ENCODE data around the gene HSD11B1L. TPM values are rescaled to one million over a fixed set of nuclear protein-coding genes. Genes with fewer than 3 reads are reported as not detected.

HSD11B1L gene
- total RNA-seq, 4 donors from 2014 or later: 7.5 to 23.7 (median 11.6) TPM

DNA sequence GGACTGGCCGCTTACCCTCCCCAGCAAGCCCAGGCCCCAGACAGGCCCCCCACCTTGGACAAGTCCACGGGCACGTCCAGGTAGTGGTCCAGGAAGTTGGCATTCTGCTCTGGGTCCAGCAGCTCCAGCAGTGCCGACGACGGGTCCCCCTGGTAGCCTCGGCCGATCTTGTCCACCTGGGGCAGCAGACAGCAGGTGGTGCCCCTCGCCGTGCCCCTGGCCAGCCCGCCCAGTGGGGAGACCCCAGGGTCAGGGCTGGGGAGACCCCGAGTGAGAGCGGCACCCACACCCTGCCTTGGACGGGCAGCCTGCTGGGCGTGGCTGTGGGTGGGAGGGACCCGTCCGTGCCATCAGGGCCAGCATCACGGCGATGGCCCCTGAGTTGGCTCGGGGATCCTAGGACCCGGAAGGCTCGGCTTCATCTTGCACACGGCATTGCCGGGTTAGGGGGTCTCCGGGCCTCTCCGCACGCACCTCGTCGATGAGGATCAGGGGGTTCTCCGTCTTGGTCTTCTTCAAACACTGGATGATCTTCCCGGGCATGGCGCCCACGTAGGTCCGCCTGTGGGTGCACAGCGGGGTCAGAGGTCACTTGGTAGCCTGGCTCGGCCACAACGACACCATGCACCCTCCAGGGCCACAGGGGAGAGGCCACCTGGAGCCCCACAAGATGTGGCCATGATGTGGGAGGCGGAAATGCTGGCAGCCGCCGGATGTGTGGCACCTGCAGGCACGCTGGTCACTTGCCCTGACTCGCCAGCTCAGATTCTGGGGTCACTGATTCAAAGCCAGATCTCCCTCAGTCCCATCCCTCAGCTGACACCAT, 15.6 kb downstream of the HSD11B1L start:
- WGBS, 2 donors: 78 to 82% methylated on average over 32 to 37 of the region's 42 CpGs
- no peak for DNase-seq (ENCODE audit: low spot score in 2 of 2)
- TF ChIP-seq POLR2A (IDR thresholded peaks at IDR 0.05): no peak
- TF ChIP-seq, protein P1, sequence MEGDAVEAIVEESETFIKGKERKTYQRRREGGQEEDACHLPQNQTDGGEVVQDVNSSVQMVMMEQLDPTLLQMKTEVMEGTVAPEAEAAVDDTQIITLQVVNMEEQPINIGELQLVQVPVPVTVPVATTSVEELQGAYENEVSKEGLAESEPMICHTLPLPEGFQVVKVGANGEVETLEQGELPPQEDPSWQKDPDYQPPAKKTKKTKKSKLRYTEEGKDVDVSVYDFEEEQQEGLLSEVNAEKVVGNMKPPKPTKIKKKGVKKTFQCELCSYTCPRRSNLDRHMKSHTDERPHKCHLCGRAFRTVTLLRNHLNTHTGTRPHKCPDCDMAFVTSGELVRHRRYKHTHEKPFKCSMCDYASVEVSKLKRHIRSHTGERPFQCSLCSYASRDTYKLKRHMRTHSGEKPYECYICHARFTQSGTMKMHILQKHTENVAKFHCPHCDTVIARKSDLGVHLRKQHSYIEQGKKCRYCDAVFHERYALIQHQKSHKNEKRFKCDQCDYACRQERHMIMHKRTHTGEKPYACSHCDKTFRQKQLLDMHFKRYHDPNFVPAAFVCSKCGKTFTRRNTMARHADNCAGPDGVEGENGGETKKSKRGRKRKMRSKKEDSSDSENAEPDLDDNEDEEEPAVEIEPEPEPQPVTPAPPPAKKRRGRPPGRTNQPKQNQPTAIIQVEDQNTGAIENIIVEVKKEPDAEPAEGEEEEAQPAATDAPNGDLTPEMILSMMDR (IDR thresholded peaks at IDR 0.05): no peak
- TF ChIP-seq EP300 (IDR thresholded peaks at IDR 0.05): no peak
- Histone ChIP-seq H3K4me3 (no peak overlapping the region), H3K9me3 (no peaks in the 10 kb centered on the region), H3K36me3 (peaks cover 3 to 100% (median 45%) of the 10 kb centered on the region in 3 donors), H3K27me3 (no peaks in the 10 kb centered on the region), H3K27ac (no peak overlapping the region), H3K4me1 (peaks cover 0 to 21% (median 10%) of the 10 kb centered on the region in 4 donors)

DNA sequence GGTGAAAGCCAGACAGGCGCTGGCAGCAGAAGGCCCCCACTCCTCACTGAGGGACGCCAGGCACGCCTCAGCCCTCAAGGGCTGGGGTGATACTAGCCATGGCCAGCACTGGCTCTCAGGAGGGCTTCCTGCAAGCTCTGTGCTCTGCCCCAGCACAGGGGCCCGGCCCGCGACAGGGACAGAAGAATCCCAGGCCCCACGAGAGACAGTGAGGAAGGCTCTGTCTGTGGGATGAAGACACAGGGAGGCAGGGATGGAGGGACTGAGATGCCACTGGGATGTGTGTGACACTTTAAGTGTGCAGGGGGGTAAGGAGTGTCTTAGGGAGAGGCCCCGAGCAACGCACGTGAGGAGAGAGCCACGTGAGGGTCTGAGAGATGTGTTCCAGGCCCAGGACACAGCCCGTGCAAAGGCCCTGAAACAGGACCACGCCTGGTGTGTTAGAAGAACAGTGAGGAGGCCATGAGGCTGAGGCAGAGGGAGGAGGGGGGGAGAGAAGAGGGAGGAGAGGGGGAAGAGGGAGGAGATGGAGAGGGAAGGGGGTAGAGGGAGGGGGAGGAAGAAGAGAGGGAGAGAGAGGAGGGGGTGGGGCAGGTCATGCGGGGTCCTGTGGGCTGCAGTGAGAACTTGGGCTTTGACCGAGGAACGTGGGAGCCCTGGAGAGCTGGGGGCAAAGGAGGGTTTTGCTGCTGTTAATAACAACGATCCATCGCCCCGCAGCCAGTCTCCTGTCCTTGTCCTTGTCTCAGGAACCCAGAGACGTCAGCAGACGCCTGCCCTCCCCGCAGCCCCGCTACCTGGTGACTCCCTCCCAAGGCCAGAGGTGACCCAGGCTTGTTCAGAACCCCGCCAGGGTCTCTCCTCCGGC, 16.4 kb downstream of the HSD11B1L start:
- no peak for DNase-seq (ENCODE audit: low spot score in 2 of 2)
- no peak overlapping the region for H3K27ac ChIP-seq
- H3K9me3 ChIP-seq: no peaks in the 10 kb centered on the region
- H3K36me3 ChIP-seq: peaks cover 3 to 100% (median 45%) of the 10 kb centered on the region in 3 donors
- H3K4me3 ChIP-seq: no peak overlapping the region
- TF ChIP-seq POLR2A (IDR thresholded peaks at IDR 0.05) (no peak), EP300 (IDR thresholded peaks at IDR 0.05) (no peak)
- TF ChIP-seq, protein P1 (IDR thresholded peaks at IDR 0.05): no peak
- 76% methylated on average over 23 to 24 of the region's 25 CpGs for WGBS, 2 donors
- peaks cover 0 to 13% (median 1%) of the 10 kb centered on the region in 4 donors for H3K4me1 ChIP-seq
- H3K27me3 ChIP-seq: no peaks in the 10 kb centered on the region

DNA sequence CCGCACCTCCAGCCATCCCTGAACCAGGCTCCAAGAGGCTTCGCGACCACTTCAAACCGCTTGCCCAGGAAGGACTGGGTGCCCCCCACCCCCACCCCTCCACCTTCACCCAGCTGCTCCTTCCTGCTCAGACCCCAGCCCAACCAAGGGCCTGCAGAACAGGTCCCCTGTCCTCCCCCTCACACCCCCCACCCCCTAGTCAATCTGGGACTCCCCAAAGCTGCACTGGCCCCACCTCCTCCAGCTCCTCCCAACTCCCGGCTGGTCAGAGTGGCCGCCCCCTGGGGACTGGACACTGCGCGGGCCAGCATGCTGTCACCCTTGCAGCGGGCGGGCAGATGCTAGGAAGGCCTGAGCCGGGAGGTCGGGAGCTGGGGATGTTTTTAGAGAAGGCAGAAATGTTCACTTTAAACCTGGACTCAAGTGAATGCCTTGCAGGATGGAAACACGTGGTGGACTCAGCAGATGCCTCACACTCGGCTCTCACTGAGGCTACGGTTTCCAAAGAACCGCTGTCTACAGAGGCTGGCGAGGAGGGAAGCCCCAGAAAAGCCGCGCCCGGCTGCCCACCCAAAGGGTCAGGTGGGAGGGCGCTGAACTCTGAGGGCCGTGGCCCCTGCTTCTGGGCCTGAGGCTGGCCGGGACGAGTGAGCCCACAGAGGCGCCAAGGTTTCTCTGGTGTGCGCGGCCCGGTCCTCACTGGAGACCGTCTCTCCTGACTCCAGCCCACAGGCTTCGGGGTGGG, 17.2 kb downstream of the HSD11B1L start:
- H3K36me3 ChIP-seq: peaks cover 3 to 94% (median 45%) of the 10 kb centered on the region in 3 donors
- no peak overlapping the region for H3K27ac ChIP-seq
- H3K4me1 ChIP-seq: peaks cover 0 to 6% (median 0%) of the 10 kb centered on the region in 4 donors
- no peak overlapping the region for H3K4me3 ChIP-seq
- no peaks in the 10 kb centered on the region for H3K9me3 ChIP-seq
- WGBS, 2 donors: 68 to 79% methylated on average over 22 to 29 of the region's 30 CpGs
- no peak for TF ChIP-seq EP300 (IDR thresholded peaks at IDR 0.05)
- no peak for TF ChIP-seq POLR2A (IDR thresholded peaks at IDR 0.05)
- TF ChIP-seq, protein P1 (IDR thresholded peaks at IDR 0.05): no peak
- no peaks in the 10 kb centered on the region for H3K27me3 ChIP-seq
- DNase-seq (ENCODE audit: low spot score in 2 of 2): no peak

DNA sequence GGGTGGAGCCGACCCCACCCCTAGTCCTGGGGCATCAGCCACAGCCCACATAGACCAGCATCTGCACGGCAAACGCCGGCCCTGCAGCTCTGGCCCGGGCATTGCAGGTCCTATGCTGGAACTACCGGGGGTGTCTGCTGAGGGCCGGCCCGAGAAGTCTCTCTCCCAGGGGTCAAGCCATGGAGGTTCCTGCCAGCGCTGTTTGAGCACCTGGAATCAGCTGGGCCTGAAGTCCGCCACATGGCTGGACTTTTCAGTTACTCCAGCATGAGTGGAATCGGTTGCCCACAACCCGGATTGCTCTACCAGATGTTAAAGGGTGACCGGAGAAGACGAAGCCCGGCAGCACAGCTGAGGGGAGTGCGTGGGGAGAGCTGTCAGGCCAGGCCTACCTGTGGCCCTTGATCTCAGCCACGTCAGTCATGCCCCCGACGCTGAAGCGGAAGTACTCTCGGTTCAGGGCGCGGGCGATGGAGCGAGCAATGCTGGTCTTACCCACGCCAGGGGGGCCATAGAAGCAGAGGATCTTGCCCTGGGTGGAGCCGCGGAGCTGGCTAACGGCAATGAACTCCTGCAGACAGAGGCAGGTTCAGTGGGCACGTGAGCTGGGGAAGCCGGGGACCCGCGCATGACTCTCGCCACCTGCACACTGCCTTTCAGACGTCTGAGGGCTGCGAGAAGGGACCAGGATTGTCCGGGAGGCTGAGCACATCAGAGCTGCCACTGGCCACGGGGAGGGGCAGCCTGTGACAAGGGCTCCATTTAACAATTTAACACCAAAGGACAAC, 18.0 kb downstream of the HSD11B1L start:
- H3K4me3 ChIP-seq: no peak overlapping the region
- H3K9me3 ChIP-seq: no peaks in the 10 kb centered on the region
- no peak for DNase-seq (ENCODE audit: low spot score in 2 of 2)
- no peaks in the 10 kb centered on the region for H3K4me1 ChIP-seq
- TF ChIP-seq POLR2A (IDR thresholded peaks at IDR 0.05) (no peak), EP300 (IDR thresholded peaks at IDR 0.05) (no peak)
- TF ChIP-seq, protein P1 (IDR thresholded peaks at IDR 0.05): no peak
- no peak overlapping the region for H3K27ac ChIP-seq
- WGBS, 2 donors: 88 to 91% methylated on average over 32 to 38 of the region's 38 CpGs
- H3K36me3 ChIP-seq: peaks cover 2 to 94% (median 44%) of the 10 kb centered on the region in 3 donors
- H3K27me3 ChIP-seq: no peaks in the 10 kb centered on the region

All from tibial nerve (tissue), 4 donors.